Liver (tissue), 3 donors: ENCODE results near the gene GON4L.
"Not testable (repeated sequence)": the region's sequence is repeated elsewhere in the genome, so short reads cannot be mapped to it uniquely, and the experiment has no call there.

ENCODE experiments used
- EGR1 ChIP-seq, 2 donors: IDR thresholded peaks; 2 replicates each; pipeline ENCODE4 v1.6.1; 2016 to 2018; ENCODE audit warnings: antibody characterized with exemption in 2 of 2, low read depth in 2 of 2
- FOXA1 ChIP-seq: IDR thresholded peaks from 2 replicates; pipeline ENCODE4 v1.6.1; 2016; ENCODE audit warnings: antibody characterized with exemption
- GABPA ChIP-seq, 2 donors: IDR thresholded peaks in 1 of 2; conservative IDR thresholded peaks in 1 of 2; 2 replicates each; pipeline ENCODE4 v1.6.1; 2016; ENCODE audit warnings: antibody characterized with exemption in 2 of 2, mild to moderate bottlenecking in 1 of 2, moderate library complexity in 1 of 2
- JUND ChIP-seq, 2 donors: IDR thresholded peaks; 2 replicates each; pipeline ENCODE4 v1.6.1; 2016; ENCODE audit warnings: antibody characterized with exemption in 2 of 2
- RAD21 ChIP-seq, 2 donors: IDR thresholded peaks; 2 replicates each; pipeline ENCODE4 v1.6.1; 2016; ENCODE audit warnings: antibody characterized with exemption in 2 of 2, mild to moderate bottlenecking in 2 of 2
- RXRA ChIP-seq, 2 donors: IDR thresholded peaks; 2 replicates each; pipeline ENCODE4 v1.6.1; 2017 to 2018; ENCODE audit warnings: antibody characterized with exemption in 2 of 2, mild to moderate bottlenecking in 1 of 2
- SP1 ChIP-seq: IDR thresholded peaks from 2 replicates; pipeline ENCODE4 v1.6.1; 2018; ENCODE audit warnings: antibody characterized with exemption, mild to moderate bottlenecking
- TAF1 ChIP-seq: conservative IDR thresholded peaks from 2 replicates; pipeline ENCODE4 v1.6.1; 2016; ENCODE audit warnings: antibody characterized with exemption, mild to moderate bottlenecking
- YY1 ChIP-seq: IDR thresholded peaks from 2 replicates; pipeline ENCODE4 v1.6.1; 2016; ENCODE audit warnings: antibody characterized with exemption, mild to moderate bottlenecking
- TF ChIP-seq, protein P1 (sequence below): fragments of 150-350 bp; IDR thresholded peaks from 2 replicates; pipeline ENCODE4 v1.5.1; 2017; ENCODE audit warnings: improper control_type of control experiment, low read depth, low read length; ENCODE audit not compliant: missing input control
- TF ChIP-seq, protein P2 (sequence below): IDR thresholded peaks from 2 replicates; pipeline ENCODE4 v1.6.1; 2016; ENCODE audit warnings: antibody characterized with exemption, mild to moderate bottlenecking
- TF ChIP-seq, protein P3 (sequence below): IDR thresholded peaks from 2 replicates; pipeline ENCODE4 v1.6.1; 2016; ENCODE audit warnings: antibody characterized with exemption
- TF ChIP-seq, protein P4 (sequence below): IDR thresholded peaks from 2 replicates; pipeline ENCODE4 v1.6.1; 2016; ENCODE audit warnings: antibody characterized with exemption
- donor health status: healthy.
- donor health status: healthy.

DNA sequence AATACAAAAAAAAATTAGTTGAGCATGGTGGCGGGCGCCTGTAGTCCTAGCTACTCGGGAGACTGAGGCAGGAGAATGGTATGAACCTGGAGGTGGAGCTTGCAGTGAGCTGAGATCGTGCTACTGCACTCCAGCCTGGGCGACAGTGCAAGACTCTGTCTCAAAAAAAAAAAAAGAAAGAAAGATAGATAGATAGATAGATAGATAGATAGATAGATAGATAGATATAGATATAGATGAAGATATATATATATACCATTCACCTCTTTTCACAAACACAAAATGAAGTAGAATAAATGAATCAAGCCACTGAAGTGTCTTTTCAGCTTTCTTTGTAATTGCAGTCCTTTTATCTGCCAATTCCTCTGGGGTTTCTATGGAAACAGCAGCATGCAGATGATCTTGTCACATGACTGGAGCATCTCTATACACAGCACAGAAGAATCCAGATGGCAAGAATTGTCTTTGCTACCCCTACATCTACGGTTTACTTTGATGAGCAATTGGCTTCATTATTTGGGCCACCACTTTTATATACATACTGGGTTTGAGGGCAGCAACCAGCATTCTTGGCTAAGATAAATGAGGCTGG is 138.4 kb downstream of the GON4L start:
- TF ChIP-seq, protein P1, sequence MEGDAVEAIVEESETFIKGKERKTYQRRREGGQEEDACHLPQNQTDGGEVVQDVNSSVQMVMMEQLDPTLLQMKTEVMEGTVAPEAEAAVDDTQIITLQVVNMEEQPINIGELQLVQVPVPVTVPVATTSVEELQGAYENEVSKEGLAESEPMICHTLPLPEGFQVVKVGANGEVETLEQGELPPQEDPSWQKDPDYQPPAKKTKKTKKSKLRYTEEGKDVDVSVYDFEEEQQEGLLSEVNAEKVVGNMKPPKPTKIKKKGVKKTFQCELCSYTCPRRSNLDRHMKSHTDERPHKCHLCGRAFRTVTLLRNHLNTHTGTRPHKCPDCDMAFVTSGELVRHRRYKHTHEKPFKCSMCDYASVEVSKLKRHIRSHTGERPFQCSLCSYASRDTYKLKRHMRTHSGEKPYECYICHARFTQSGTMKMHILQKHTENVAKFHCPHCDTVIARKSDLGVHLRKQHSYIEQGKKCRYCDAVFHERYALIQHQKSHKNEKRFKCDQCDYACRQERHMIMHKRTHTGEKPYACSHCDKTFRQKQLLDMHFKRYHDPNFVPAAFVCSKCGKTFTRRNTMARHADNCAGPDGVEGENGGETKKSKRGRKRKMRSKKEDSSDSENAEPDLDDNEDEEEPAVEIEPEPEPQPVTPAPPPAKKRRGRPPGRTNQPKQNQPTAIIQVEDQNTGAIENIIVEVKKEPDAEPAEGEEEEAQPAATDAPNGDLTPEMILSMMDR, result not testable (repeated sequence)
- not testable (repeated sequence) for TF ChIP-seq YY1; FOXA1; TAF1; RAD21 (IDR thresholded peaks at IDR 0.05); JUND (IDR thresholded peaks at IDR 0.05); GABPA (IDR thresholded peaks at IDR 0.05 in 1 of 2, conservative IDR thresholded peaks at IDR 0.05 in 1 of 2); SP1; EGR1 (IDR thresholded peaks at IDR 0.05; ENCODE audit: low read depth in 2 of 2); RXRA (IDR thresholded peaks at IDR 0.05)
- TF ChIP-seq, protein P2, sequence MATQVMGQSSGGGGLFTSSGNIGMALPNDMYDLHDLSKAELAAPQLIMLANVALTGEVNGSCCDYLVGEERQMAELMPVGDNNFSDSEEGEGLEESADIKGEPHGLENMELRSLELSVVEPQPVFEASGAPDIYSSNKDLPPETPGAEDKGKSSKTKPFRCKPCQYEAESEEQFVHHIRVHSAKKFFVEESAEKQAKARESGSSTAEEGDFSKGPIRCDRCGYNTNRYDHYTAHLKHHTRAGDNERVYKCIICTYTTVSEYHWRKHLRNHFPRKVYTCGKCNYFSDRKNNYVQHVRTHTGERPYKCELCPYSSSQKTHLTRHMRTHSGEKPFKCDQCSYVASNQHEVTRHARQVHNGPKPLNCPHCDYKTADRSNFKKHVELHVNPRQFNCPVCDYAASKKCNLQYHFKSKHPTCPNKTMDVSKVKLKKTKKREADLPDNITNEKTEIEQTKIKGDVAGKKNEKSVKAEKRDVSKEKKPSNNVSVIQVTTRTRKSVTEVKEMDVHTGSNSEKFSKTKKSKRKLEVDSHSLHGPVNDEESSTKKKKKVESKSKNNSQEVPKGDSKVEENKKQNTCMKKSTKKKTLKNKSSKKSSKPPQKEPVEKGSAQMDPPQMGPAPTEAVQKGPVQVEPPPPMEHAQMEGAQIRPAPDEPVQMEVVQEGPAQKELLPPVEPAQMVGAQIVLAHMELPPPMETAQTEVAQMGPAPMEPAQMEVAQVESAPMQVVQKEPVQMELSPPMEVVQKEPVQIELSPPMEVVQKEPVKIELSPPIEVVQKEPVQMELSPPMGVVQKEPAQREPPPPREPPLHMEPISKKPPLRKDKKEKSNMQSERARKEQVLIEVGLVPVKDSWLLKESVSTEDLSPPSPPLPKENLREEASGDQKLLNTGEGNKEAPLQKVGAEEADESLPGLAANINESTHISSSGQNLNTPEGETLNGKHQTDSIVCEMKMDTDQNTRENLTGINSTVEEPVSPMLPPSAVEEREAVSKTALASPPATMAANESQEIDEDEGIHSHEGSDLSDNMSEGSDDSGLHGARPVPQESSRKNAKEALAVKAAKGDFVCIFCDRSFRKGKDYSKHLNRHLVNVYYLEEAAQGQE, result not testable (repeated sequence)
- TF ChIP-seq, protein P3, sequence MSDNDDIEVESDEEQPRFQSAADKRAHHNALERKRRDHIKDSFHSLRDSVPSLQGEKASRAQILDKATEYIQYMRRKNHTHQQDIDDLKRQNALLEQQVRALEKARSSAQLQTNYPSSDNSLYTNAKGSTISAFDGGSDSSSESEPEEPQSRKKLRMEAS, result not testable (repeated sequence)
- TF ChIP-seq, protein P4, sequence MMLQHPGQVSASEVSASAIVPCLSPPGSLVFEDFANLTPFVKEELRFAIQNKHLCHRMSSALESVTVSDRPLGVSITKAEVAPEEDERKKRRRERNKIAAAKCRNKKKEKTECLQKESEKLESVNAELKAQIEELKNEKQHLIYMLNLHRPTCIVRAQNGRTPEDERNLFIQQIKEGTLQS, result not testable (repeated sequence)
